Activated naive CD4-positive, alpha-beta T cell treated with anti-CD3 and anti-CD28 coated beads, Interleukin-2, amount 10 ng/mL, durations not matched to agents 7 days and 5 days (primary cell): ENCODE measurements around the gene CDC42SE2.

Source experiments
- CTCF ChIA-PET: fragments of 350-600 bp; sonication (Branson Sonifier 250); formaldehyde crosslinking; loops from one replicate; lab custom pipeline; 2021; ENCODE audit warnings: antibody characterized with exemption; lab: Charles Lee
- DNase-seq: peaks from one replicate; pipeline ENCODE4 v3.0.0-alpha.2; 2020
- H3K27ac Mint-ChIP-seq: one replicate; pipeline ENCODE4 v1.8.0; 2021; ENCODE audit warnings: mild to moderate bottlenecking, moderate library complexity, mixed read lengths
- H3K27me3 Mint-ChIP-seq: one replicate; pipeline ENCODE4 v1.8.0; 2021; ENCODE audit warnings: mild to moderate bottlenecking, mixed read lengths
- H3K36me3 Mint-ChIP-seq: one replicate; pipeline ENCODE4 v1.8.0; 2021; ENCODE audit warnings: mixed read lengths
- H3K4me1 Mint-ChIP-seq: one replicate; pipeline ENCODE4 v1.8.0; 2021; ENCODE audit warnings: mixed read lengths
- H3K4me3 Mint-ChIP-seq: one replicate; pipeline ENCODE4 v1.8.0; 2021; ENCODE audit warnings: mild to moderate bottlenecking, moderate library complexity, mixed read lengths
- H3K9me3 Mint-ChIP-seq: one replicate; pipeline ENCODE4 v1.8.0; 2021; ENCODE audit warnings: mixed read lengths

Gene CDC42SE2

DNA sequence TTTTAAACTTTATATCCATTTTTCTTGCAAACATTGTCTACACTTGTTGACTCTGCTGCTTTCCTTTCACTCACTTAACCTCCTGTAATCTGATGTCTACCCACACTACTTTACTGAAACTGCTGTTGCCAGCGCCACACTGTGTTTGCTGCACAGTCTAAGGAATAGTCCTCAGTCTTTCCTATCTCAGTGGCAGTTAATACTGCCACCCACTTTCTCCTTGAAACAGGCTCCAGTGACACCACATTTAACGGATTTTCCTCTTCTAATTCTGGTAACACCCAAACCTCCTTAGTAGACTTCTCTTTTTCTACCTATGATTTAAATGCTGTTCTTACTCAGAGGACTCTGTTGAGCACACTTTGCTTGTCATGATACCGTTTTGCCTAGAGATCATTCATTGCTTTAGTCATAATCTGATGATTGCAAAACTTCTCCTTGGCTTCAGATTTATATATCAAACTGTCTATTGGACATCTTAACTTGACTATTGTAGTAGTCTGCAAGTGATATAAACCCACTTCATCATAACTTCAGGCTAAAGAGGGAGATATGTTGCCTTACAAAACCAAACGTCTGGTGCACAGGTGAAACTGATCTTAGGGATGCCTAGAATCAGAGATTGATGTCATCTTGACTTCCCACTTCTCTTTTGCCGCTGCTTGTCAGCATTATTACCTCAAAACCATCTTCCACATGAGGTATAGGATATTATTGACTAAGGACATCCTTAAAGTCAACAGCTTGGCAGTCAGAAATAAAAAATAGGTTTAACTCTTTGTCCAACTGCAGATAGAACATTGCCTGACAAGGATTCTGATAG is 94.1 kb downstream of the CDC42SE2 start:
- peak; percentile 59 for DNase-seq
- Mint-ChIP-seq H3K27ac (peak overlapping the region; percentile 80), H3K4me1 (peaks cover 55% of the 10 kb centered on the region), H3K27me3 (no peaks in the 10 kb centered on the region), H3K4me3 (peak overlapping the region; percentile 14), H3K9me3 (no peaks in the 10 kb centered on the region), H3K36me3 (peaks cover 51% of the 10 kb centered on the region)
- CTCF ChIA-PET = interaction anchor here (1.0 to 4.0 kb wide), 5 partner anchors 16 to 193 kb away, joined by 3 to 26 read pairs (median 3); partner anchors contain the start of gene HINT1

- Mint-ChIP-seq H3K27me3 (no peaks in the 10 kb centered on the region), H3K4me1 (peaks cover 67% of the 10 kb centered on the region), H3K27ac (peak overlapping the region; percentile 4), H3K36me3 (peaks cover 62% of the 10 kb centered on the region), H3K4me3 (no peak overlapping the region), H3K9me3 (no peaks in the 10 kb centered on the region)
- no peak for DNase-seq
- CTCF ChIA-PET = no interaction called here
Measured at GRCh38 chr5:131361677-131362315, 97.9 kb downstream of the CDC42SE2 start.

DNA sequence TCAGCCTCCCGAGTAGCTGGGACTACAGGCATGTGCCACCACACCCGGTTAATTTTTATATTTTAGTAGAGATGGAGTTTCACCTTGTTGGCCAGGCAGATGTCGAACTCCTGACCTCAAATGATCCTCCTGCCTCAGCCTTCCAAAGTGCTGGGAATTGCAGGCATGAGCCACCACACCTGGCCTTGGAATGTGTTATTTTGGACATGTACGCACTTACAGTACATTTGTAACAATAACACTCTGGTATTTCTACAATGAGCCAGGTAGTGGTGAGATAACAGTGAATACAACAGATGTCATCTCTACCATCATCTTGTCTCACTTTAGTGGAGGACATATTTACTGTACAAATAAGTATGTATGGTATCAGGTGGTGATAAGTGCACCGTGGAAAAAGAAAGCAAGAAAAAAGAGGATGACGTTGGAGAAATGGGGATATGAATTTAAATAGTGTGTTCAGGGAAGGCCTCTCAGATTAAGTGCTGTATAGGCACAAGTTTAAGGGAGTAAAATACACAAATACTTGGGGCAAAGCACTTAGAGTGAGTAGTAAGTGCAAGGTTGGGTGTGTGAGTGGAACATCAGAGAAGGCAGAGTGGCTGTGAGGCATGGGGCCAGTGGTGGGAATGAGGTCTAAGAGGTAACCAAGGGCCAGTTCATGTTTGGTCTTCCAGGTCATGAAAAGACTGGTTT is 100.1 kb downstream of the CDC42SE2 start:
- no peaks in the 10 kb centered on the region for H3K27me3 Mint-ChIP-seq
- H3K9me3 Mint-ChIP-seq = no peaks in the 10 kb centered on the region
- CTCF ChIA-PET = interaction anchor here (1.8 to 3.3 kb wide), 2 partner anchors 11 to 18 kb away, joined by 4 to 15 read pairs; no protein-coding TSS in a partner anchor
- no peak for DNase-seq
- peaks cover 64% of the 10 kb centered on the region for H3K36me3 Mint-ChIP-seq
- H3K4me1 Mint-ChIP-seq = peaks cover 65% of the 10 kb centered on the region
- peak overlapping the region; percentile 79 for H3K27ac Mint-ChIP-seq
- H3K4me3 Mint-ChIP-seq = no peak overlapping the region

DNA sequence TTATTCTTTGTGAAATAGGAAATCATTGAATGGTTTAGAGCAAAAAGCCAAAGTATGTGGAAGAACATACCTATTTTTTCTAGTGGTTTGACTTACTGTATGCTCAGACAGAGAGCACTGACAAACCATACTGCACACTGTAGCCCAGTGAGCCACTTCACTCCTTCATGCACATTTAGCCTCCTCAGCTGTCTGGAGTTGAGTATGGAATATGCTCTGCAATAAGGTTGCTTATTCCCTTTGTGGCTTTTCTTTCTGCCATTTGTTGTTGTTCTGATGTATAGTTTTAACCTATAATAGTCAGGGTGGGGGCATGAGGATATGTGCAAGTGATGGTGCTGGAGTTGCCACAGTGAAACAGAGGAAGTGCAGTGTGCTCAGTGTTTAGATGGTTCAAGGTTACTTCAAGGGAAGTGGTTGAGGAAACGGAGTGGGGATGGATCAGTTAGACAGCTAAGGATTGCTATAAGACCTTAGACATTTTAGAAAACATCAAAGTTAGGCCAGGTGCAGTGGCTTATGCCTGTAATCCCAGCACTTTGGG is 100.7 kb downstream of the CDC42SE2 start:
- peak; percentile 49 for DNase-seq
- Mint-ChIP-seq H3K27ac (peak overlapping the region; percentile 79), H3K27me3 (no peaks in the 10 kb centered on the region), H3K4me3 (no peak overlapping the region), H3K9me3 (no peaks in the 10 kb centered on the region), H3K36me3 (peaks cover 64% of the 10 kb centered on the region), H3K4me1 (peaks cover 69% of the 10 kb centered on the region)
- CTCF ChIA-PET = interaction anchor here (0.9 to 3.3 kb wide), 3 partner anchors 11 to 20 kb away, joined by 3 to 15 read pairs (median 3); no protein-coding TSS in a partner anchor

DNA sequence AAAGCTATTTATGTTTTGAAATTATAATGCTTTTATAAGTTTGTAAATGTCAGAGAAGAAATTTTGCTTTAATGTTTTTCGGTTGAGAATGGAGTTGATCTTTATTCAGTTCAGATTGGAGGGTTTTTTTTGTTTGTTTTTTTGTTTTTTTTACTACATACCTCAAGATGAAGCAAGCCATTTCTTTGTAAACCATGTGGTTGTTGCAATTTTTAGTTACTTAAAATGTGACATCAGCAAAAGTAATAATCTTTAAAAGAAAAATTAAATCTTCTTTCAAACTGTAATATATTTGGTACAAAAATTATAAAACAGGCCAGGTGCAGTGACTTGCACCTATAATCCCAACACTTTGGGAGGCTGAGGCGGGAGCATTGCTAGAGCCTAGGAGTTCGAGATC is 102.6 kb downstream of the CDC42SE2 start:
- peak overlapping the region; percentile 50 for H3K27ac Mint-ChIP-seq
- H3K9me3 Mint-ChIP-seq = no peaks in the 10 kb centered on the region
- H3K36me3 Mint-ChIP-seq = peaks cover 60% of the 10 kb centered on the region
- H3K4me1 Mint-ChIP-seq = peaks cover 81% of the 10 kb centered on the region
- no peak overlapping the region for H3K4me3 Mint-ChIP-seq
- CTCF ChIA-PET = interaction anchor here (2.0 kb wide), 1 partner anchor 16 kb away, joined by 10 read pairs; no protein-coding TSS in a partner anchor
- DNase-seq = no peak
- H3K27me3 Mint-ChIP-seq = no peaks in the 10 kb centered on the region

- Mint-ChIP-seq H3K4me1 (peaks cover 82% of the 10 kb centered on the region), H3K27me3 (no peaks in the 10 kb centered on the region), H3K4me3 (no peak overlapping the region), H3K27ac (peak overlapping the region; percentile 2), H3K36me3 (peaks cover 57% of the 10 kb centered on the region), H3K9me3 (no peaks in the 10 kb centered on the region)
- CTCF ChIA-PET = interaction anchor here (2.0 kb wide), 1 partner anchor 15 kb away, joined by 10 read pairs; no protein-coding TSS in a partner anchor
- no peak for DNase-seq
Measured at GRCh38 chr5:131367219-131367860, 103.5 kb downstream of the CDC42SE2 start.

DNA sequence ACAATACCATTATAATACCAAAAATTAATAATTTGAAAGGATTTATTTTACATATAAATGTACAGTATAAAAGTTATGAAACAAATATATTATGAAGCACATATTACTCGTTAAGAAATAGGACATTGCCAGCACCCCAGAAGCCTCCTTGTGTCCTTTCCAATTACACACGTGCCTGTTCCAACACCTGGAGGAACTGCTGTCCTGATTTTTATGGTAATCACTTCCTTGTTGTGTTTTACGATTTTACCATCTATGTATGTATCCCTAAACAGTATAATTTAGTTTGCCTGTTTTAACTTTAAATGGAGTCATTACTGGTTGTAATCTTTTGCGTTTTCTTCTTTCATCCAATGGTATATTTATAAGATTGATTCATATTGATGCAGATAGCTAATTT is 105.0 kb downstream of the CDC42SE2 start:
- Mint-ChIP-seq H3K36me3 (peaks cover 63% of the 10 kb centered on the region), H3K9me3 (no peaks in the 10 kb centered on the region), H3K4me3 (no peak overlapping the region), H3K27ac (no peak overlapping the region), H3K27me3 (no peaks in the 10 kb centered on the region), H3K4me1 (peaks cover 90% of the 10 kb centered on the region)
- CTCF ChIA-PET = interaction anchor here (0.7 kb wide), 1 partner anchor 10 kb away, joined by 3 read pairs; no protein-coding TSS in a partner anchor
- DNase-seq = no peak

GRCh38 chr5:131369558-131369957 is 105.7 kb downstream of the CDC42SE2 start:
- Mint-ChIP-seq H3K27ac (peak overlapping the region; percentile 37), H3K4me3 (no peak overlapping the region), H3K27me3 (no peaks in the 10 kb centered on the region), H3K9me3 (no peaks in the 10 kb centered on the region), H3K4me1 (peaks cover 89% of the 10 kb centered on the region), H3K36me3 (peaks cover 59% of the 10 kb centered on the region)
- DNase-seq = no peak
- CTCF ChIA-PET = interaction anchor here (0.7 kb wide), 1 partner anchor 10 kb away, joined by 3 read pairs; no protein-coding TSS in a partner anchor

GRCh38 chr5:131371835-131372234 is 108.0 kb downstream of the CDC42SE2 start:
- peak overlapping the region; percentile 16 for H3K27ac Mint-ChIP-seq
- no peak for DNase-seq
- peaks cover 59% of the 10 kb centered on the region for H3K36me3 Mint-ChIP-seq
- CTCF ChIA-PET = no interaction called here
- H3K4me1 Mint-ChIP-seq = peaks cover 91% of the 10 kb centered on the region
- no peaks in the 10 kb centered on the region for H3K27me3 Mint-ChIP-seq
- H3K4me3 Mint-ChIP-seq = no peak overlapping the region
- no peaks in the 10 kb centered on the region for H3K9me3 Mint-ChIP-seq

DNA sequence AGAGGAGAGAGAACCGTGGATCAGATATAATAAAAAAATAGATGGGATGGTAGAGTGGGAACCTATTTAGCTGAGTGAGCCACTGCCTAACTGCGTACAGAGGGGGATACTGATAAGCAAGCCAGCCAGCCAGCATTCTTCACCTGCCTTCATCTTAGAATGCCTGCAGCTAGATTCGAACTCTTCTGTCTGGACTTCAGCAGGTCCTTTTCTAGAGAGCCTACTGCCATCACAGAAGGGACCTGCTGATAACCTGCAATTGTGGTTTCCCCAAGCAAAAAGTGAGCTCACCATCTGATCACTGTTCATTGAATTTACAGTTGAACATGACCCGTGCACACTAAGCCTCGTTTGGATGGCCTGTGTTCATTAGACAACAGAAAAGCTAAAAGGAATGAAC is 109.4 kb downstream of the CDC42SE2 start:
- Mint-ChIP-seq H3K36me3 (peaks cover 59% of the 10 kb centered on the region), H3K4me3 (no peak overlapping the region), H3K27me3 (no peaks in the 10 kb centered on the region), H3K4me1 (peaks cover 94% of the 10 kb centered on the region), H3K27ac (peak overlapping the region; percentile 72), H3K9me3 (no peaks in the 10 kb centered on the region)
- CTCF ChIA-PET = interaction anchor here (0.7 to 2.2 kb wide), 4 partner anchors 9 to 87 kb away, joined by 3 to 7 read pairs (median 3); no protein-coding TSS in a partner anchor
- no peak for DNase-seq

DNA sequence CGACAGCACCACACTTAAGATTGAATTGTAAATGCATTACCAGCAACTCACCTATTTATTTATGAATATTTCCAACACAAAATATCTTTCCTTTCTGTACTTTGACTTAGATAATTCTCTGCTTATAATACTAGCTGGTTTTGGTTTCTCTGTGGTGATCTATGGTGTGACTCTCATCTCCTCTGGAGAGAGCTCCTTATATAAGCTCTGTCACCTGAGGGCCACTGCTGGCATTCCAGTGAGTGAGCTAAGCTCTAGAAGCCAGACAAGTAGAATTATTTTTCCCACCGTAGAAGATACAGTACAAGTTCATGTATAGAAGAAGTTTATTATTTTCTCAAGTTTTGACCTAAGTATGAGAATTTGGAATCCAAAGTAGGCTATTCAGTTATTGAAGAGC is 111.5 kb downstream of the CDC42SE2 start:
- Mint-ChIP-seq H3K36me3 (peaks cover 50% of the 10 kb centered on the region), H3K27ac (peak overlapping the region; percentile 88), H3K4me1 (peaks cover 93% of the 10 kb centered on the region), H3K4me3 (no peak overlapping the region), H3K27me3 (no peaks in the 10 kb centered on the region), H3K9me3 (no peaks in the 10 kb centered on the region)
- CTCF ChIA-PET = interaction anchor here (0.7 to 2.3 kb wide), 3 partner anchors 10 to 211 kb away, joined by 3 to 9 read pairs (median 5); no protein-coding TSS in a partner anchor
- DNase-seq = no peak

GRCh38 chr5:131377346-131377745 is 113.5 kb downstream of the CDC42SE2 start:
- Mint-ChIP-seq H3K27me3 (no peaks in the 10 kb centered on the region), H3K9me3 (no peaks in the 10 kb centered on the region), H3K27ac (peak overlapping the region; percentile 88), H3K4me1 (peaks cover 94% of the 10 kb centered on the region), H3K36me3 (peaks cover 47% of the 10 kb centered on the region), H3K4me3 (no peak overlapping the region)
- no peak for DNase-seq
- CTCF ChIA-PET = no interaction called here

- Mint-ChIP-seq H3K36me3 (peaks cover 45% of the 10 kb centered on the region), H3K27me3 (no peaks in the 10 kb centered on the region), H3K4me1 (peaks cover 94% of the 10 kb centered on the region), H3K4me3 (no peak overlapping the region), H3K9me3 (no peaks in the 10 kb centered on the region), H3K27ac (peak overlapping the region; percentile 88)
- no peak for DNase-seq
- CTCF ChIA-PET = interaction anchor here (0.9 to 2.6 kb wide), 5 partner anchors 16 to 113 kb away, joined by 3 to 11 read pairs (median 5); no protein-coding TSS in a partner anchor
Measured at GRCh38 chr5:131377785-131378325, 114.0 kb downstream of the CDC42SE2 start.
